Anterior cingulate cortex (tissue), 58 donors: ENCODE data around the gene PPFIA1.

ENCODE experiments used
- DNase-seq, 58 donors: peaks; one replicate each; lab custom pipeline; 2025; lab: John Stamatoyannopoulos, UW

Gene PPFIA1

DNA sequence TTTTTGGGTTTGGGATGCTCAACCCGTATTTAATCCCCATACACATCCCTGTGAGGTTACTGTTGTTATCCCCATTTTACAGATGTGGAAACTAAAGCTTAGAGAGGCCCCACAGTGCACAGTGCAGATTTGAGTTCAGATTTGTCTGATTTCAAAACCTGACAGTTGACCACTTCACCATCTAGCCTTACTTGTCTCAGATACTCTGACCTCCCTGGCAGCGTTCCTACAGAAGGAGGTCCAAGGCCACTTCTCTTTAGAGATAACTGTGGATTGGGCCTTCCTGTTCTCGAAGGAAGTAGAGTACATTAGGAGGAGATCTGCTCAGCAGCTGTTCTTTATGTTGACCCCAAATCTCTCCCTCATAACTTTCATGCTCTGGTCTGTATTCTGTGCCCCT, 81.2 kb downstream of the PPFIA1 start:
- DNase-seq, result no peak

DNA sequence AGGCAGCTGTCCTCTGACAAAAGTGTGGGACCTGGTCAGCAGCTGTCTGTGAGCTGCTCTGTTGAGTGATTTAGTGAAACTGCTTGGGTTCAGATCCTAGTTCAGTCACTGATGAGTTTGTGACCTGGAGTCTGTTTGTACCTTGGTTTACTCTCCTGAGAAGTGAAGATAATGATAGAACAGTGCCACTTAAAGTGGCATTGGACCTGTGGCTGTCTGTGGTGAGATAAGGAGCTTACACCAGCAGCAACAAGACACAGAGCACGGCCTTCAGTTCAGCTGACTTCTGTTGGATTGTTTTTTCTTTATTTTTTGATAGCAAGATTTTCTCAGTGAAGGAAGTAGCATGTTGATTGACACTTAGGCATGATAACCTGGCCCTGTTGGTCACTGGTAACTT, 81.6 kb downstream of the PPFIA1 start:
- DNase-seq, result no peak

GRCh38 chr11:70352601-70353000, 82.1 kb downstream of the PPFIA1 start:
- no peak for DNase-seq

- no peak for DNase-seq
These were observed 82.8 kb downstream of the PPFIA1 start for GRCh38 chr11:70353329-70353728.

DNA sequence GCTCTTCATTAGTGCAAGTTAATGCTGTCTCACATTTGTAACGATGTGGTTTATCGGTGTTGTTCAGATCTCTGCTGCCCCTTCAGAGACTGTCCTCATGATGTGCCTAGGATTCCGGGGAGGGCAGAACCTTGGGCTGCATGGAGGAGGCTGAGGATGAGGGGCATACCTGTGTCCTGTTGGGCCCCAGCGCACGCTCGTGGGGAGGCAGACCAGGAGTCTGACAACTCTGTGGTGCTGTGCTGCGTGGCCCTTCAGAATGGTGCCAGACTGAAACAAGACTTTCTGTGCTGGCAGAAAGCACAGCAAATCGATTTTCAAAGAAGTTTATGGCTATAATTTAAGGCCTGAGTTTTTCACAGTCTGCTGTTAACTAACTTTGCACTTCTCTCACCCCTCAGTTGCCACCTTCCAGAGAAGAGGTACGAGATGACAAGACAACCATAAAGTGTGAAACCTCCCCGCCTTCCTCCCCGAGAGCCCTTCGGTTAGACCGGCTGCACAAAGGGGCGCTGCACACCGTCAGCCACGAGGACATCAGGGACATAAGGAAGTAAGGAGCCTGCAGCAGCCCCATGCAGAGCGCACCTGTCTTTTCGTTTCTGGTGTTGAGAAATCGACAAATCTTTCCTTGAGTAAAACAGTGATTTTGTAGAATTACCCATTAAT, 83.5 kb downstream of the PPFIA1 start:
- DNase-seq, result no peak

- DNase-seq, result no peak
These were observed 84.1 kb downstream of the PPFIA1 start for GRCh38 chr11:70354629-70355028.

- no peak for DNase-seq
These were observed 88.3 kb downstream of the PPFIA1 start for GRCh38 chr11:70358753-70359152.

DNA sequence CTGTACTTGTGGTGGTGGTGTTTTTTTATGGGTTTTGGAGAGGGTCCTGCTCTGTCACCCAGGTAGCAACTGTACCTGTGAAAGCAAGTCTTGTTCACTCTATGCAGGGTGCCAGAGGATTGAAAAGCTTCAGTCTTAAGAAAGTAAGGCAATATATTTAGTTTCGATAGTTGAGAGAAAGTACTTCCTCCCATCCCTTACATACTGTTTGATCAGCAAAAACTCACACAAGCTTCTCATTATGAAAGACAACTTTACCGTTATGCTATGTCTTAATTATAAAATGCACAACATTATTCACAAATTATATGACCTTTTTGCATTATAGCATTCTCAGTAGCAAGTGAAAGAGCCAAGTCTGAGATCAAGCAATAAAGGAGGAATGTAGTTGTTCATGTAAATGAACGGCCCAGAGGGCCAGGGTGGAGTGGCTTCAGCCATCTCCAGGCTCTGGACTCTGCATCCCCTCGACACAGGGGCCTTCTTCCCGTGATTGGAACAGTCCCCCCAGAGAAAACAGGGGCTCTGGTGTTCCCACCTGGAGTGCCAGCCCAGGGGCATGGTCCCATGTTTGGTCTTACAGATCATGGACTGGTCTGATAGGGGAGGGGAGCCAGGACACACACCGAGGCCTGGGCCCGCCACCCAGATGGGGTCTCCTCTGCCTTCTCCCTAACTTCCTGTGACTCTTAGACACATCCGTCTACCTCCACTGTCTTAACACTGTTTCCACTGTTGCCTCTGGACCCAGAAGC, 89.1 kb downstream of the PPFIA1 start:
- no peak for DNase-seq

DNA sequence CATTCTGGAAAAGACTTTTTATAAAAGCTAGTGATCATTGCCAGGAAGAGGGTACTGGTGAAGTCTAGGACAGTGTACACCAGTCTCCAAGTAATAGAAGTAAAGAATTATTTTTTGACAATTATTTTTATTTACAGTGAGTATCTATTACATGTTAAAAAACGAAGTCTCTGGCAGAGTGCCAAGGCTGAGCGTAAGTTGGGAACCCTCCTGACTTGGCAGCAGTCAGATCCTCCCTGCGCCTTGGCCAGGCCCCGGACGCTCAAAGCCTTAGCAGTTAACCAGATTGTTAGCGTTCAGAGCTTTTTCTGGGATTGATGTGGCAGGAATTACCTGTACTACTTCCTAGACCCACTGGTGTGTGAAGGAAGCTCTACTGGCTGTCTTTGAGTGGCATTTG, 89.7 kb downstream of the PPFIA1 start:
- peak in 1 of 58 donors; percentile 21 for DNase-seq

DNA sequence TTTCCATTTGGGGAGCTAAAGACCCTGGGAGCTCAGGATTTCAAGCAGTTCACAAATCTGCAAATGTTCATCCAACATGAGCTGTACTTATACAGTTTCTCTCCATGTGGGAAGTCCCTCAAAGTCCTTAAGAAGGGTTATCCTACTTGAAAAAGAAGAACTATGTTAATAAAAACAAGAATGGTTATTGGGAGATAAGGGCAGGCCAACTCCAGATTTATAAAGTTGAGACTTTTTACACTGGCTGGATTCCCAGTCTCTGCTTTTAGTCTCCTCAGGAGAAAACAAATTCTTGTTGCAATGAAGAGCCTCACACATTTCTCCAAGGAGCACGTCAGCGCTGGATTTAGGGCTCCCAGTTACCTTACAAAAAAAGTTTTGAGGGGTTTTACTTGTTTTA, 93.7 kb downstream of the PPFIA1 start:
- no peak for DNase-seq

DNA sequence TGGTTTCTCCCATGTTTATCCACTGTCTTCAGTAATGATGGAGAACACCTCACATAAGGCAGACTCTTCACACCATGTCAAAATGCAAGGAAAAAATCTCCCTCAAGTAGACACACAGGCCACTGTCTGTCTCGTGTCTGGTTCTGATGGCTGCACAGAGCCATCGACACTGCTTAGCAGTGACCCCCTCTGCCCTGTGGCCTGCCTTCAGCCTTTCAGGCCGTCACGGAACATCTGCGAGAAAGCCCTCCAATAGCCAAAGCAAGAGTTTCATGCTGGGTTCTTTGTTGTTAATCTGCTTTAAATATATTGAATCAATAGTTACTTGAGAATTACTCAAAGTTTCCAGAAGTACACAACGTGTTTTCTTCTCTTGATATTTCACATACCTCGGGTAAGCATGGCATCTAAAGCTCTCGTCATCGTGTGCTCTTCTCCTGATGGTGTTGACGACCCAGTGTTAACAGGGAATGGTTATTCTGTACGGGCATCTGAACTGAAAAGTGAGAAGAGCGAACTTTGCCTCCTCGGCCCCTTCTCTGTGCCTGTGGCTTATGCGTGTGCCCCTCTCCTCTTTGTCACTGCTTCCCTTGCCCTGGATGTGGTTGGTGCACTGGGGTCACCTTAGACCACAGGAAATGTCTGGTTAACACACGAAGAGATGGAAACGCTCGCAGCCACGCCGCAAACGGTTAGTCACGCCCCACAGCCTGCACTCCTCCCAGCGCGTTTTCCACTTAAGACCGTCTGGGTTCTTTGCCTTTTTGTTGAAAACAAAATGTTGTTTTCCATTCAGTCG, 94.5 kb downstream of the PPFIA1 start:
- DNase-seq, result no peak

- no peak for DNase-seq
These were observed 95.0 kb downstream of the PPFIA1 start for GRCh38 chr11:70365544-70365927.

DNA sequence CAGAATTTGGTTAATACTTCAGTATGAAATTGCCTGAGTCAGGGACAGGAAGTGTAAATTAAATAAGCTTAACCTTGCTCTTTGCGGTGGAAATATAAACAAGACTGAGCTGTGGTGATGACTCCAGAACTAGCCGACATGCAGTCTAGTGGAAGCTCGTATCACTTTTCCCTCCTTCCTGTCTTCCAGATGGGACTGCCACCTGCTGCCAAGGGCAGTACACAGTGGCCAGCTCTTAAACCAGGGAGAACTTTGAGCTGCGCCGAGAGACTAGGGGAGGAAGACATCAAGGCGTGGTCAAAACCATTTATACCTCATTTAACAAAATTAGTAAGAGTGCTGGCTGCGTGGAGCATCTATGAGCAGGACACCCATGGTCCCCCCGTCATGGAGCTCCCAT, 96.6 kb downstream of the PPFIA1 start:
- DNase-seq, result no peak

DNA sequence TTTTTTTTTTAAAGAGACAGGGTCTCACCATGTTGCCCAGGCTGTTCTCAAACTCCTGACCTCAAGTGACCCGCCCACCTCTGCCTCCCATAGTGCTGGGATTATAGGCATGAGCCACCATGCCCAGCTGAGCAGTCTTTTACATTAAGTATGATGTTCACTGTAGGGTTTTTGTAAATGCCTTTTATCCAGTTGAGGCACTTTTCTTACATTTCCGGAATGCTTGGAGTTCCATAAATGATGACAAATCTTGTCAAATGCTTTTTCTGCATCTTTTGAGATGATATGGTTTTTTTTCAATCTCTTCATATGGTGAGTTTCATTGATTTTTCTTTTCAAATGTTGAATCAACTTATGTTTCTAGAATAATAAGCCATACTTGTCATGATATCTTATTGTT, 98.5 kb downstream of the PPFIA1 start:
- DNase-seq, result no peak

DNA sequence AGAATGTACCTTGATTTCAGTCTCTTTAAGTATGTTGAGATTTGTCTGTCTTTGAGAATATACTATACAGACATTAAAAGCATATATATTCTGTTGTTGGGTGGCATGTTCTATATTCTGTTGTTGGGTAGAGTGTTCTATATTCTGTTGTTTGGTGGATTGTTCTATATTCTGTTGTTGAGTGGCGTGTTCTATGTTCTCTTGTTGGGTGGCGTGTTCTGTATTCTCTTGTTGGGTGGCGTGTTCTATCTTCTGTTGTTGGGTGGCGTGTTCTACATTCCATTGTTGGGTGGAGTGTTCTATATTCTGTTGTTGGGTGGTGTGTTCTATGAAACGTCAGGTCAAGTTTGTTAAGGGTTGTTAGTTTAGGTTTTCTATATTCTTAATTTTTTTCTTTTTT, 100.8 kb downstream of the PPFIA1 start:
- no peak for DNase-seq

DNA sequence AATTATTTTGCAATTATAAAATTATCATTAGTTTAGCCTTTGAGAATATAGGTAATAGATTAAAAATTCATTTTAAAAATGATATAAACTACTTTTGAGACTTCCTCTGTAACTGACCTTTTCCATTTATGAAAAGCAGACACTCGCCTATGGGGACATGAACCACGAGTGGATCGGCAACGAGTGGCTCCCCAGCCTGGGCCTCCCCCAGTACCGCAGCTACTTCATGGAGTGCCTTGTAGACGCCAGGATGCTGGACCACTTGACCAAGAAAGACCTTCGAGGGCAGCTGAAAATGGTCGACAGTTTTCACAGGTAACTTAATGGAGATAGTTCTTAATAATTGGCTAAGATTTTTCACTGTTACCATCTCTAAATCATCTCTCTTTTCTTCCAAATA, 101.6 kb downstream of the PPFIA1 start:
- DNase-seq, result no peak

GRCh38 chr11:70376621-70377020, 106.1 kb downstream of the PPFIA1 start:
- no peak for DNase-seq

- DNase-seq, result no peak
These were observed 107.2 kb downstream of the PPFIA1 start for GRCh38 chr11:70377645-70378044.

DNA sequence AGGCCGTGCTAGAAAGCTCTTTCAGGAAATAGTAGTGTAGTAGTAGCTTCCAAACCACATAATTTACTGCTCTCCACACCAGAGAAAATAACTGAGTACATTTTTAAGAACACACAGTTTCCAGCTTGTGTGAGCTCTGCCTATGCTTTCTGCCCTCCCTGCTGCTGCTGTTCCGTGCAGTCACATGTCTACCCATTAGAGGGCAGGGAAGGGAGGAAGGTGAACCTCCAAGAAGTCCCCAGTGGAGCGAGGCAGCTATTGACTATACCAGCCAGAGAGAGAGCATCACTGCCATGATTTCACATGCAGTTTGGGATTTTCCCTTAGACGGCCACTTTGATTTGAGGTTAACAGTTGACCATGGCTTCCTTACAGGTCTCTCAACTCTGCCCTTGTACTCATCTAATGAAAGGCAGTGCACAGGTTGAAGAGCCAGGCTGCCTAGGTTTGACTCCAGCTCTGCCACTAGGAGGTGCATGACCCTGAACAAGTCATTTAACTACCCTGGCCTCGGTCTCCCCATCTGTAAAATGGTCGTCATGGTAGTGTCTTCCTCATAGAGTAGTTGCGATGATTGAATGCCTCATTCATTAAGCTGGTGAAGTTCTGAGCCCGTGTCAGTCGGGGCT, 108.1 kb downstream of the PPFIA1 start:
- DNase-seq, result no peak

DNA sequence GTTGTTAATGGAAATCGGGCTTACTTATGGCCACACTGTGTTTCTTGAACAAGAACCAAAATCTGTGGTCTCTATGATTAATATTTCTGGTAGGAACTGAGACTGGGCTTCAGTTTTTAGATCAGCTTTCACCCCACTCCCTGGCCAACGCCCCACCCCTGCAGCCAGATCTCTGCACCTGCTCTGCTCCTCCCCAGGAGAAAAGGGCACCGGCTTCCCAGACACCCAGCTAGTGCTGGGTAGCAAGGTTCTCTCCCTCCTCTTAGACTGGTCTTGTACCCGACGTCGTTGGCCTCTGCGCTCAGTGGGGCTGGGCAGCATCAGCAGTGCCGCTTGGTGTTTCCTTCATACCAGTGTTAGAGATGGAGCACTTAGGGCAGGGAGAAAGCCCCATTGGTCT, 110.9 kb downstream of the PPFIA1 start:
- no peak for DNase-seq
